H1 (cell line): ENCODE results near the gene SLC28A2. TPM values are rescaled to one million over a fixed set of nuclear protein-coding genes. Genes with fewer than 3 reads are reported as not detected.

Experiments used
- CTCF ChIA-PET: fragments of 300-600 bp; sonication (Branson Sonifier 250); formaldehyde crosslinking; loops from one replicate; lab custom pipeline; 2021; ENCODE audit not compliant: partially characterized antibody; lab: Charles Lee
- POLR2A ChIA-PET: fragments of 300-600 bp; sonication (Branson Sonifier 250); formaldehyde crosslinking; loops from one replicate; lab custom pipeline; 2021; ENCODE audit warnings: inconsistent platforms; ENCODE audit not compliant: partially characterized antibody; lab: Charles Lee
- DNase-seq, 2 experiments: peaks; one replicate each; pipeline versions ENCODE4 v3.0.0 to v3.0.0-alpha.2; 2010 to 2022; ENCODE audit warnings: low spot score in 2 of 2, low read depth in 1 of 2, mixed read lengths in 1 of 2
- FAIRE-seq: peaks from 2 replicates; lab custom pipeline; 2011; peaks lifted over from hg19 to GRCh38; lab: Jason Lieb, UNC
- H2AFZ ChIP-seq: 2 replicates; pipeline ENCODE4 v1.8.1; 2012; ENCODE audit warnings: low read length, inconsistent platforms
- H2AK5ac ChIP-seq: 2 replicates; pipeline ENCODE4 v1.6.1; 2013; ENCODE audit warnings: low read depth, low read length
- H2BK120ac ChIP-seq: replicated peaks from 2 replicates; pipeline ENCODE3; 2013; ENCODE audit warnings: low read depth, low read length, inconsistent platforms
- H2BK12ac ChIP-seq: 2 replicates; pipeline ENCODE4 v1.6.1; 2013; ENCODE audit warnings: low read depth, low read length
- H2BK15ac ChIP-seq: 2 replicates; pipeline ENCODE4 v1.6.1; 2013; ENCODE audit warnings: low read length
- H2BK20ac ChIP-seq: 2 replicates; pipeline ENCODE4 v1.6.1; 2013; ENCODE audit warnings: low read length
- H2BK5ac ChIP-seq: 2 replicates; pipeline ENCODE4 v1.6.1; 2013; ENCODE audit warnings: low read depth, low read length
- H3K14ac ChIP-seq: 2 replicates; pipeline ENCODE4 v1.6.1; 2013; ENCODE audit warnings: inconsistent platforms; ENCODE audit not compliant: insufficient read length
- H3K18ac ChIP-seq: 2 replicates; pipeline ENCODE4 v1.6.1; 2013; ENCODE audit warnings: low read length; ENCODE audit errors: extremely low read depth
- H3K23ac ChIP-seq: 2 replicates; pipeline ENCODE4 v1.6.1; 2013; ENCODE audit warnings: inconsistent platforms; ENCODE audit not compliant: insufficient read length
- H3K23me2 ChIP-seq: 2 replicates; pipeline ENCODE4 v1.6.1; 2013; ENCODE audit warnings: low read depth, low read length
- H3K27ac ChIP-seq: 2 replicates; pipeline ENCODE4 v1.6.1; 2011; ENCODE audit warnings: low read depth, low read length, inconsistent platforms
- H3K27me3 ChIP-seq, 4 experiments: replicated peaks in 1 of 4; 1 replicate in 1 of 4; 2 replicates in 3 of 4; pipeline versions ENCODE4 v1.6.1 to v1.8.1; 2011 to 2013; ENCODE audit warnings: low read length in 3 of 4, mild to moderate bottlenecking in 3 of 4, inconsistent platforms in 2 of 4, mixed read lengths in 2 of 4, moderate library complexity in 1 of 4; ENCODE audit not compliant: control insufficient read depth in 3 of 4, insufficient read depth in 3 of 4; ENCODE audit errors: extremely low read depth in 1 of 4
- H3K36me3 ChIP-seq, 4 experiments: 2 replicates each; pipeline versions ENCODE4 v1.6.1 to v1.8.1; 2011 to 2013; ENCODE audit warnings: mild to moderate bottlenecking in 4 of 4, low read length in 3 of 4, moderate library complexity in 2 of 4, control low read depth in 1 of 4, inconsistent platforms in 1 of 4; ENCODE audit not compliant: insufficient read depth in 4 of 4, control insufficient read depth in 2 of 4
- H3K4ac ChIP-seq: replicated peaks from 2 replicates; pipeline ENCODE3; 2013; ENCODE audit warnings: low read length, low read depth, mixed read lengths, inconsistent platforms; ENCODE audit not compliant: insufficient read length
- H3K4me1 ChIP-seq, 4 experiments: replicated peaks in 1 of 4; 1 replicate in 1 of 4; 2 replicates in 3 of 4; pipeline versions ENCODE4 v1.6.1 to v1.8.1; 2011 to 2013; ENCODE audit warnings: low read length in 3 of 4, inconsistent platforms in 2 of 4, mixed read lengths in 1 of 4; ENCODE audit not compliant: insufficient read depth in 4 of 4, control insufficient read depth in 3 of 4
- H3K4me2 ChIP-seq, 2 experiments: 2 replicates each; pipeline versions ENCODE4 v1.6.1 to v1.8.1; 2011 to 2013; ENCODE audit warnings: low read depth in 2 of 2, low read length in 2 of 2, control low read depth in 1 of 2, inconsistent platforms in 1 of 2, mild to moderate bottlenecking in 1 of 2; ENCODE audit not compliant: insufficient read depth in 1 of 2
- H3K4me3 ChIP-seq, 4 experiments: fragments of 200-600, 300-600 bp in 1 of 4; sonication (generic), shearing (Covaris generic), sonication (Bioruptor Twin) in 1 of 4; 2 replicates each; pipeline versions ENCODE4 v1.5.1 to v1.8.1; 2011 to 2016; ENCODE audit warnings: low read length in 4 of 4, low read depth in 3 of 4, control low read depth in 2 of 4, inconsistent platforms in 2 of 4, mild to moderate bottlenecking in 2 of 4, mixed read lengths in 1 of 4, moderate library complexity in 1 of 4; ENCODE audit not compliant: insufficient read depth in 2 of 4; ENCODE audit errors: extremely low read depth in 1 of 4
- H3K56ac ChIP-seq: replicated peaks from 2 replicates; pipeline ENCODE3; 2013; ENCODE audit warnings: low read depth, mild to moderate bottlenecking, mixed read lengths, low read length, inconsistent platforms; ENCODE audit not compliant: insufficient read length
- H3K79me1 ChIP-seq: 2 replicates; pipeline ENCODE4 v1.6.1; 2013; ENCODE audit warnings: low read depth, low read length, control low read depth
- H3K79me2 ChIP-seq, 2 experiments: 2 replicates each; pipeline versions ENCODE4 v1.6.1 to v1.8.1; 2012 to 2013; ENCODE audit warnings: low read length in 2 of 2, mild to moderate bottlenecking in 2 of 2, inconsistent platforms in 1 of 2; ENCODE audit not compliant: insufficient read depth in 2 of 2, control insufficient read depth in 1 of 2
- H3K9ac ChIP-seq, 4 experiments: replicated peaks in 1 of 4; 1 replicate in 1 of 4; 2 replicates in 3 of 4; pipeline versions ENCODE4 v1.6.1 to v1.8.1; 2011 to 2013; ENCODE audit warnings: low read depth in 3 of 4, low read length in 3 of 4, control low read depth in 2 of 4, mild to moderate bottlenecking in 2 of 4, moderate library complexity in 2 of 4, inconsistent platforms in 1 of 4; ENCODE audit errors: extremely low read depth in 1 of 4
- H3K9me3 ChIP-seq, 2 experiments: 2 replicates each; pipeline versions ENCODE4 v1.6.1 to v1.8.1; 2012 to 2013; ENCODE audit warnings: mild to moderate bottlenecking in 2 of 2, moderate library complexity in 2 of 2, control low read depth in 1 of 2, inconsistent platforms in 1 of 2, low read depth in 1 of 2, low read length in 1 of 2, mixed read lengths in 1 of 2; ENCODE audit not compliant: insufficient read depth in 2 of 2
- H4K20me1 ChIP-seq, 2 experiments: replicated peaks in 1 of 2; 2 replicates each; pipeline versions ENCODE3 to v1.8.1; 2011 to 2013; ENCODE audit warnings: inconsistent platforms in 2 of 2, low read length in 2 of 2, mild to moderate bottlenecking in 1 of 2; ENCODE audit not compliant: insufficient read depth in 2 of 2, control insufficient read depth in 1 of 2
- H4K5ac ChIP-seq: 2 replicates; pipeline ENCODE4 v1.6.1; 2013; ENCODE audit warnings: low read length, low read depth, mixed read lengths, inconsistent platforms; ENCODE audit not compliant: insufficient read length
- H4K8ac ChIP-seq: 2 replicates; pipeline ENCODE4 v1.8.0; 2013; ENCODE audit warnings: mild to moderate bottlenecking, moderate library complexity, low read length, inconsistent platforms; ENCODE audit not compliant: insufficient read depth; ENCODE audit errors: extremely low read depth
- H4K91ac ChIP-seq: replicated peaks from 2 replicates; pipeline ENCODE3; 2013; ENCODE audit warnings: low read length, mixed read lengths, inconsistent platforms; ENCODE audit not compliant: insufficient read length
- MAFK ChIP-seq: IDR thresholded peaks from 2 replicates; pipeline ENCODE4 v1.6.1; 2012; ENCODE audit warnings: low read depth, mild to moderate bottlenecking, improper control_type of control experiment, low read length
- TCF12 ChIP-seq: IDR thresholded peaks from 2 replicates; pipeline ENCODE4 v1.6.1; 2011; ENCODE audit warnings: low read depth, mild to moderate bottlenecking, low read length
- WGBS, 2 experiments: shearing (Covaris generic) in 1 of 2; methylation state at CpG; one replicate each; pipeline versions ENCODE4 v1.1.6 to v1.1.7; 2013 to 2015; ENCODE audit warnings: low lambda C conversion rate in 2 of 2, mixed read lengths in 2 of 2, inconsistent platforms in 1 of 2, low coverage in 1 of 2, missing lambda C conversion rate in 1 of 2; ENCODE audit not compliant: insufficient replicate concordance in 2 of 2, insufficient coverage in 1 of 2, insufficient read length in 1 of 2; ENCODE audit errors: extremely low coverage in 1 of 2, missing lambda C conversion rate in 1 of 2; 5-methylcytosine and 5-hydroxymethylcytosine counted together
- polyA plus RNA-seq, 7 experiments: library from polyadenylated mRNA; depleted of rRNA in 3 of 7; stranded (reverse) in 5 of 7; unstranded in 2 of 7; fragments of >200 nt in 5 of 7; fragments of 200-250 nt in 2 of 7; gene quantifications; 1 replicate in 5 of 7; 2 replicates in 1 of 7; 4 replicates in 1 of 7; pipeline versions ENCODE4 v1.2.1 to v1.2.3, GENCODE V29; 2011 to 2013; ENCODE audit warnings: missing spikeins in 2 of 7, mixed read lengths in 2 of 7
- total RNA-seq: library from RNA; stranded (reverse); fragmentation: NEBNext Ultra II Directional; extraction: Animal tissue kit (Norgen Biotek cat#: 25700); gene quantifications from 2 replicates; pipeline ENCODE4 v1.2.1, GENCODE V29; 2021

Gene SLC28A2
- total and polyA plus RNA-seq, 2 of the 8 experiments (the other 6 are each of a cell fraction or from before 2014, with no cell fraction given), result 0.11 TPM; not detected in 1

GRCh38 chr15:45224621-45225217 is 27.3 kb upstream of the SLC28A2 start:
- Histone ChIP-seq H3K36me3 (no peaks in the 10 kb centered on the region), H3K9ac (no peak overlapping the region), H2AK5ac (no peak overlapping the region), H3K4me1 (no peaks in the 10 kb centered on the region), H3K23me2 (no peaks in the 10 kb centered on the region), H3K4me3 (no peak overlapping the region), H3K23ac (no peak overlapping the region), H3K18ac (no peak overlapping the region), H2BK12ac (no peak overlapping the region), H3K27me3 (no peaks in the 10 kb centered on the region), H2BK20ac (no peak overlapping the region), H4K91ac (no peak overlapping the region), H3K79me2 (no peaks in the 10 kb centered on the region), H2BK120ac (no peak overlapping the region), H4K5ac (no peak overlapping the region), H3K4me2 (no peak overlapping the region), H4K8ac (no peak overlapping the region), H2AFZ (no peak overlapping the region), H3K79me1 (no peaks in the 10 kb centered on the region), H3K4ac (no peak overlapping the region), H2BK5ac (no peak overlapping the region), H2BK15ac (no peak overlapping the region), H3K56ac (no peak overlapping the region), H3K9me3 (no peaks in the 10 kb centered on the region), H3K27ac (no peak overlapping the region), H3K14ac (no peak overlapping the region), H4K20me1 (no peaks in the 10 kb centered on the region)
- DNase-seq (no peak), FAIRE-seq (no peak)
- ChIA-PET POLR2A (interaction anchor here (0.7 to 1.1 kb wide), 2 partner anchors 20 to 62 kb away, joined by 3 read pairs; no protein-coding TSS in a partner anchor), CTCF (interaction anchor here (0.8 to 18.0 kb wide), 6 partner anchors 9 to 174 kb away, joined by 3 to 213 read pairs (median 6); partner anchors contain the start of gene SLC28A2)
- WGBS, 2 experiments, result 62% methylated on average over 5 of the region's 5 CpGs; no CpG with 5 or more reads in 1 of the 2 experiments
- TF ChIP-seq TCF12, result no peak
- TF ChIP-seq MAFK, result peak; percentile 63
